Erythroblast (primary cell): ENCODE results near the gene CHRNA5.

Experiments used
- GATA1 ChIP-seq: IDR thresholded peaks from 2 replicates; pipeline ENCODE4 v1.6.1; 2011; ENCODE audit warnings: low read depth, mild to moderate bottlenecking, control low read depth, low read length, moderate library complexity
- POLR2A ChIP-seq: IDR thresholded peaks from 2 replicates; pipeline ENCODE4 v1.6.1; 2011; ENCODE audit warnings: mild to moderate bottlenecking, low read length

DNA sequence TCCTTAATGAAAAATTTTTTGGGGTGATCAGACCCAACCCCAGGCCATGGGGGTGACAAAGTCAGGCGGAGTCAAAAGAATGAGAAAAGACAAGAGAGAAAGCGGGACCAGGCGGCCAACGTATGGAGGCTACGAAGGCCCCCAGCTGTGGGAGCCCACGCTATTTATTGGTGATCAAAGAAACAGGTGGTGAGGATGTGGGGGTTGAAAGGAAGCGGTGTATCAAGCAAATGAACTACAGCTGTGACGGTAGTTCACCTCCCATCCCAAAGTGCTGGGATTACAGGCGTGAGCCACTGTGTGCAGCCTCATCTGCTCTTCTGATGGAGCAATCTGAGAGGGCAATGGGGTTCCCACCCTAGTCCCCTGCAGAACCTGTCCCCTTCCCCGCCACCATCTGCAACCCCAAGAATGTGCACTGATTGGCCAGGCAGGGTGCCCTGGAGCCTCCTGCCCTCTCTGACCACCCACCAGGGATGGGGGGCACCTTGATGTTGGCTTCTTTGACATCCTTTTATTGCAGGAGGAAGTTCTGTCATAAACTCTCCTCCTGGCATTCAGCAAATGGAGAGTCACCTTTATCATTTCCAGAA lies 56.6 kb downstream of the CHRNA5 start:
- no peak for TF ChIP-seq POLR2A
- TF ChIP-seq GATA1: no peak
